IMR-90 (cell line): ENCODE results near the gene HERC4.

Experiments
- CEBPB ChIP-seq: IDR thresholded peaks from 2 replicates; pipeline ENCODE4 v1.6.1; 2012; ENCODE audit warnings: low read depth, low read length, improper control_type of control experiment
- CHD1 ChIP-seq: IDR thresholded peaks from 2 replicates; pipeline ENCODE4 v1.6.1; 2012; ENCODE audit warnings: low read depth, low read length, improper control_type of control experiment
- FOS ChIP-seq: fragments of 150-350 bp; IDR thresholded peaks from 2 replicates; pipeline ENCODE4 v1.6.1; 2016; ENCODE audit warnings: low read depth, low read length
- MAFK ChIP-seq: IDR thresholded peaks from 2 replicates; pipeline ENCODE4 v1.6.1; 2012; ENCODE audit warnings: low read depth, low read length, improper control_type of control experiment
- MAZ ChIP-seq: IDR thresholded peaks from 2 replicates; pipeline ENCODE4 v1.6.1; 2012; ENCODE audit warnings: low read depth, mild to moderate bottlenecking, low read length, improper control_type of control experiment, moderate library complexity, borderline replicate concordance
- MXI1 ChIP-seq: IDR thresholded peaks from 2 replicates; pipeline ENCODE4 v1.6.1; 2012; ENCODE audit warnings: low read depth, mild to moderate bottlenecking, low read length, moderate library complexity, borderline replicate concordance
- POLR2A ChIP-seq: IDR thresholded peaks from 2 replicates; pipeline ENCODE4 v1.6.1; 2012; ENCODE audit warnings: mild to moderate bottlenecking, low read depth, low read length
- RCOR1 ChIP-seq: IDR thresholded peaks from 2 replicates; pipeline ENCODE4 v1.6.1; 2012; ENCODE audit warnings: mild to moderate bottlenecking, low read length, improper control_type of control experiment; ENCODE audit not compliant: insufficient replicate concordance
- TF ChIP-seq, protein P1 (sequence below): conservative IDR thresholded peaks from 2 replicates; pipeline ENCODE4 v1.5.1; 2012; ENCODE audit warnings: mild to moderate bottlenecking, low read depth, low read length, improper control_type of control experiment

DNA sequence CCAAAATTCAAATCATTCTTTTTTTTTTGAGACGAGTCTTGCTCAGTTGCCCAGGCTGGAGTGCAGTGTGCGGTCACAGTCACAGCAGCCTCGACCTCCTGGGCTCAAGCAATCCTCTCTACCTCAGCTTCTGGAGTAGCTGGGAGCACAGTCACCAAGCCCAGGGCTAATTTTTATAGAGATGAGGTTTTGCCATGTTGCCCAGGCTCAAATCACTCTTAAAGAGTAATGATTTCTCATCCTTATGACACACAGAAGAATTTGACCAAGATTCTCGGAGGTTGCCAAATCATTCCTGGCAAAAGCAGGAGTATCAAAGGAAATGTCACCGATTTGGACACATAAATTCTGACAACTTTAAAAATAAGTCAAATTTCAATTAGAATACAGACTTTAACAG lies 151.5 kb downstream of the HERC4 start:
- no peak for TF ChIP-seq POLR2A
- TF ChIP-seq, protein P1, sequence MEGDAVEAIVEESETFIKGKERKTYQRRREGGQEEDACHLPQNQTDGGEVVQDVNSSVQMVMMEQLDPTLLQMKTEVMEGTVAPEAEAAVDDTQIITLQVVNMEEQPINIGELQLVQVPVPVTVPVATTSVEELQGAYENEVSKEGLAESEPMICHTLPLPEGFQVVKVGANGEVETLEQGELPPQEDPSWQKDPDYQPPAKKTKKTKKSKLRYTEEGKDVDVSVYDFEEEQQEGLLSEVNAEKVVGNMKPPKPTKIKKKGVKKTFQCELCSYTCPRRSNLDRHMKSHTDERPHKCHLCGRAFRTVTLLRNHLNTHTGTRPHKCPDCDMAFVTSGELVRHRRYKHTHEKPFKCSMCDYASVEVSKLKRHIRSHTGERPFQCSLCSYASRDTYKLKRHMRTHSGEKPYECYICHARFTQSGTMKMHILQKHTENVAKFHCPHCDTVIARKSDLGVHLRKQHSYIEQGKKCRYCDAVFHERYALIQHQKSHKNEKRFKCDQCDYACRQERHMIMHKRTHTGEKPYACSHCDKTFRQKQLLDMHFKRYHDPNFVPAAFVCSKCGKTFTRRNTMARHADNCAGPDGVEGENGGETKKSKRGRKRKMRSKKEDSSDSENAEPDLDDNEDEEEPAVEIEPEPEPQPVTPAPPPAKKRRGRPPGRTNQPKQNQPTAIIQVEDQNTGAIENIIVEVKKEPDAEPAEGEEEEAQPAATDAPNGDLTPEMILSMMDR: no peak
- no peak for TF ChIP-seq MAZ
- TF ChIP-seq MAFK: no peak
- no peak for TF ChIP-seq CEBPB
- TF ChIP-seq MXI1: no peak
- TF ChIP-seq FOS: no peak
- TF ChIP-seq CHD1: no peak
- TF ChIP-seq RCOR1: no peak
